CD8-positive, alpha-beta memory T cell (primary cell): ENCODE data around the gene CC2D2B. TPM values are rescaled to one million over a fixed set of nuclear protein-coding genes. Genes with fewer than 3 reads are reported as not detected.

Experiments used
- CTCF ChIA-PET: fragments of 350-600 bp; sonication (Branson Sonifier 250); formaldehyde crosslinking; loops from one replicate; lab custom pipeline; 2021; ENCODE audit warnings: antibody characterized with exemption; lab: Charles Lee
- POLR2A ChIA-PET: fragments of 350-600 bp; sonication (Branson Sonifier 250); formaldehyde crosslinking; loops from one replicate; lab custom pipeline; 2021; ENCODE audit warnings: antibody characterized with exemption; lab: Charles Lee
- DNase-seq, 5 donors: peaks; one replicate each; pipeline versions ENCODE4 v3.0.0 to v3.0.0-alpha.2; 2020 to 2022; ENCODE audit warnings: mixed read lengths in 1 of 5
- H3K27ac ChIP-seq: one replicate; pipeline ENCODE4 v1.7.0; 2013; ENCODE audit warnings: low read depth, mild to moderate bottlenecking, low read length, moderate library complexity
- H3K27me3 ChIP-seq: 2 replicates; pipeline ENCODE4 v1.7.0; 2013; ENCODE audit warnings: low read length, mild to moderate bottlenecking; ENCODE audit not compliant: insufficient read depth, poor library complexity, severe bottlenecking
- H3K36me3 ChIP-seq: 2 replicates; pipeline ENCODE4 v1.7.0; 2013; ENCODE audit warnings: mild to moderate bottlenecking, low read length, moderate library complexity; ENCODE audit not compliant: insufficient read depth
- H3K4me1 ChIP-seq: 2 replicates; pipeline ENCODE4 v1.7.0; 2013; ENCODE audit warnings: mild to moderate bottlenecking, low read length, moderate library complexity; ENCODE audit not compliant: insufficient read depth
- H3K4me3 ChIP-seq: 2 replicates; pipeline ENCODE4 v1.7.0; 2013; ENCODE audit warnings: mild to moderate bottlenecking, low read length
- H3K9me3 ChIP-seq: 2 replicates; pipeline ENCODE4 v1.7.0; 2013; ENCODE audit warnings: mild to moderate bottlenecking, low read length
- H3K27ac Mint-ChIP-seq, 8 donors: one replicate each; pipeline ENCODE4 v1.8.0; 2020 to 2021; ENCODE audit warnings: mixed read lengths in 8 of 8, mild to moderate bottlenecking in 6 of 8, inconsistent platforms in 3 of 8, moderate library complexity in 3 of 8
- H3K27me3 Mint-ChIP-seq, 2 donors: one replicate each; pipeline ENCODE4 v1.8.0; 2020 to 2021; ENCODE audit warnings: mixed read lengths in 2 of 2, mild to moderate bottlenecking in 1 of 2, moderate library complexity in 1 of 2
- H3K36me3 Mint-ChIP-seq, 3 donors: one replicate each; pipeline ENCODE4 v1.8.0; 2020 to 2021; ENCODE audit warnings: mixed read lengths in 3 of 3, inconsistent platforms in 1 of 3, mild to moderate bottlenecking in 1 of 3
- H3K4me1 Mint-ChIP-seq, 3 donors: one replicate each; pipeline ENCODE4 v1.8.0; 2020 to 2021; ENCODE audit warnings: mixed read lengths in 3 of 3, inconsistent platforms in 1 of 3, mild to moderate bottlenecking in 1 of 3
- H3K4me3 Mint-ChIP-seq, 7 donors: one replicate each; pipeline ENCODE4 v1.8.0; 2020 to 2021; ENCODE audit warnings: mixed read lengths in 7 of 7, mild to moderate bottlenecking in 6 of 7, moderate library complexity in 4 of 7, inconsistent platforms in 2 of 7
- H3K9me3 Mint-ChIP-seq, 5 donors: one replicate each; pipeline ENCODE4 v1.8.0; 2020 to 2022; ENCODE audit warnings: mixed read lengths in 5 of 5, mild to moderate bottlenecking in 3 of 5, moderate library complexity in 2 of 5, inconsistent platforms in 1 of 5
- polyA plus RNA-seq: library from polyadenylated mRNA; unstranded; fragments of 300-500 nt; fragmentation: Illumina TruSeq; gene quantifications from one replicate; pipeline ENCODE4 v1.2.3, GENCODE V29; 2021
- total RNA-seq, 2 experiments: library from RNA; stranded (reverse); gene quantifications; one replicate each; pipeline ENCODE4 v1.2.3, GENCODE V29; 2021

CC2D2B gene
- total and polyA plus RNA-seq, 3 experiments from 2014 or later: not detected

DNA sequence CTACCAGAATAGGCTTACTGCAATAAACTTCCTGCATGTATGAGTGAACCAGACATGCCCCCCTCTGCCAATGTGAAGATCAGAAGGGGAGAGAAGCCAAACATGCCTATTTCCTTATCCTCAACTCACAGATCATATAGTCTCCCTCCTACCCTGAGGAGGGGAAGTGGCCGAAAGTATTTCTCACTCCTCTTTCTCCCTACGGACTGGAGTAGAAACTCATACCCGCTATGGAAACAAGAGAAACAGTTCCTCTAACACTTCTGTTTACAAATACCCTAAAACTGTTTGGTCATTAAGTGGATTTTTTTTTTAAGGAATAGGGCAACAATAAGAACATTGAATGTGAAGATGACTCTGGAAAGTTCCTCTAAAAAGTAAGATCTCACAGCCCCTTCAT is 167.0 kb downstream of the CC2D2B start:
- Histone ChIP-seq H3K9me3 (no peaks in the 10 kb centered on the region), H3K4me1 (no peaks in the 10 kb centered on the region), H3K27me3 (no peaks in the 10 kb centered on the region), H3K36me3 (no peaks in the 10 kb centered on the region), H3K4me3 (no peak overlapping the region), H3K27ac (no peak overlapping the region)
- H3K27me3 Mint-ChIP-seq: peaks cover 0 to 1% of the 10 kb centered on the region in 2 donors
- peaks cover 3 to 6% (median 4%) of the 10 kb centered on the region in 3 donors for H3K36me3 Mint-ChIP-seq
- DNase-seq: no peak
- H3K4me3 Mint-ChIP-seq: no peak overlapping the region
- no peaks in the 10 kb centered on the region for H3K9me3 Mint-ChIP-seq
- no peak overlapping the region for H3K27ac Mint-ChIP-seq
- POLR2A ChIA-PET: no interaction called here
- H3K4me1 Mint-ChIP-seq: peaks cover 7 to 8% (median 7%) of the 10 kb centered on the region in 3 donors
- CTCF ChIA-PET: interaction anchor here (1.0 kb wide), 1 partner anchor 381 kb away, joined by 3 read pairs; the partner anchor contains the start of gene TCTN3

GRCh38 chr10:96075977-96076376 is 168.2 kb downstream of the CC2D2B start:
- H3K4me3 Mint-ChIP-seq: no peak overlapping the region
- no peaks in the 10 kb centered on the region for H3K4me1 ChIP-seq
- H3K27me3 ChIP-seq: no peaks in the 10 kb centered on the region
- no peak overlapping the region for H3K27ac ChIP-seq
- no peaks in the 10 kb centered on the region for H3K9me3 Mint-ChIP-seq
- H3K27ac Mint-ChIP-seq: no peak overlapping the region
- peaks cover 10 to 13% (median 11%) of the 10 kb centered on the region in 3 donors for H3K36me3 Mint-ChIP-seq
- no peaks in the 10 kb centered on the region for H3K9me3 ChIP-seq
- H3K4me1 Mint-ChIP-seq: peaks cover 7 to 8% (median 7%) of the 10 kb centered on the region in 3 donors
- no peak for DNase-seq
- H3K4me3 ChIP-seq: no peak overlapping the region
- peaks cover 0 to 1% of the 10 kb centered on the region in 2 donors for H3K27me3 Mint-ChIP-seq
- ChIA-PET CTCF (interaction anchor here (1.0 kb wide), 1 partner anchor 382 kb away, joined by 3 read pairs; the partner anchor contains the start of gene TCTN3), POLR2A (no interaction called here)
- no peaks in the 10 kb centered on the region for H3K36me3 ChIP-seq

GRCh38 chr10:96077156-96077555 is 169.4 kb downstream of the CC2D2B start:
- ChIA-PET CTCF (interaction anchor here (0.9 kb wide), 1 partner anchor 16 kb away, joined by 3 read pairs; no protein-coding TSS in a partner anchor), POLR2A (no interaction called here)
- H3K27ac Mint-ChIP-seq: no peak overlapping the region
- H3K4me1 ChIP-seq: no peaks in the 10 kb centered on the region
- peaks cover 0 to 1% of the 10 kb centered on the region in 2 donors for H3K27me3 Mint-ChIP-seq
- H3K4me3 ChIP-seq: no peak overlapping the region
- H3K36me3 ChIP-seq: no peaks in the 10 kb centered on the region
- H3K27ac ChIP-seq: no peak overlapping the region
- no peaks in the 10 kb centered on the region for H3K9me3 Mint-ChIP-seq
- peaks cover 7 to 8% (median 7%) of the 10 kb centered on the region in 3 donors for H3K4me1 Mint-ChIP-seq
- H3K36me3 Mint-ChIP-seq: peaks cover 14 to 16% (median 15%) of the 10 kb centered on the region in 3 donors
- no peak for DNase-seq
- no peak overlapping the region for H3K4me3 Mint-ChIP-seq
- H3K9me3 ChIP-seq: no peaks in the 10 kb centered on the region
- no peaks in the 10 kb centered on the region for H3K27me3 ChIP-seq

DNA sequence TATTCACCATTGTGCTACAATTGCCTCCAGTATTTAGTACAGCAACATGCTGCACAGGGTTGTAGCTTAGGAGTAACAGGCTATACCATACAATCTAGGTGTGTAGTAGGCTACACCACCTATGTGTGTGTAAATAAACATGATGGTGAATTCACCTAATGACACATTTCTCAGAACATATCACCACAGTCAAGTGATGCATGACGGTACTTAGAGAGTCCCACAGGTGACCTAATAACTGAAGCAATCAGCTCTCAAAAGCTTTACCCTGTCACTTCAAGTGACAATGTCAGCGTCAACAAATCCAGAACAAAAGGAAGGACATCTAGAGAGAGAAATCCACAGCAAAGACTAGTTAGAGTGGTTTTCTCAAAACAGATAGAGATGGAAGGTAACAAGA is 174.4 kb downstream of the CC2D2B start:
- peaks cover 16 to 38% (median 17%) of the 10 kb centered on the region in 3 donors for H3K36me3 Mint-ChIP-seq
- ChIA-PET CTCF (no interaction called here), POLR2A (no interaction called here)
- no peaks in the 10 kb centered on the region for H3K9me3 Mint-ChIP-seq
- H3K4me3 ChIP-seq: no peak overlapping the region
- no peaks in the 10 kb centered on the region for H3K4me1 Mint-ChIP-seq
- H3K27ac ChIP-seq: no peak overlapping the region
- no peaks in the 10 kb centered on the region for H3K4me1 ChIP-seq
- no peaks in the 10 kb centered on the region for H3K27me3 ChIP-seq
- no peak for DNase-seq
- no peaks in the 10 kb centered on the region for H3K9me3 ChIP-seq
- H3K27me3 Mint-ChIP-seq: peaks cover 0 to 1% of the 10 kb centered on the region in 2 donors
- H3K36me3 ChIP-seq: no peaks in the 10 kb centered on the region
- H3K4me3 Mint-ChIP-seq: no peak overlapping the region
- no peak overlapping the region for H3K27ac Mint-ChIP-seq

Other genes with a start within 250 kb of the CC2D2B start
- gene TCTN3, start 214.0 kb upstream of the CC2D2B start, total RNA-seq: 10 to 100 TPM; 32.1 to 32.7 TPM
- gene TCTN3, start 214.0 kb upstream of the CC2D2B start, polyA plus RNA-seq: 59.1 TPM
- 1 to 10 TPM; 6.7 to 7.1 TPM for gene ENTPD1, start 151.8 kb upstream of the CC2D2B start, total RNA-seq
- gene ENTPD1, start 151.8 kb upstream of the CC2D2B start, polyA plus RNA-seq: 3.3 TPM
- gene CCNJ, start 135.6 kb downstream of the CC2D2B start, total RNA-seq: 10 to 100 TPM in 1 of 2 experiments, 1 to 10 TPM in 1; 9.4 to 10.0 TPM
- gene CCNJ, start 135.6 kb downstream of the CC2D2B start, polyA plus RNA-seq: 1.1 TPM
- gene ZNF518A, start 222.3 kb downstream of the CC2D2B start, total RNA-seq: 10 to 100 TPM; 15.0 to 15.7 TPM
- gene ZNF518A, start 222.3 kb downstream of the CC2D2B start, polyA plus RNA-seq: 9.0 TPM